COR-L47 (cell line): ENCODE data around the gene AP2A2.

ENCODE experiments used
- DNase-seq: peaks from one replicate; lab custom pipeline; 2025; lab: John Stamatoyannopoulos, UW

AP2A2 gene

DNA sequence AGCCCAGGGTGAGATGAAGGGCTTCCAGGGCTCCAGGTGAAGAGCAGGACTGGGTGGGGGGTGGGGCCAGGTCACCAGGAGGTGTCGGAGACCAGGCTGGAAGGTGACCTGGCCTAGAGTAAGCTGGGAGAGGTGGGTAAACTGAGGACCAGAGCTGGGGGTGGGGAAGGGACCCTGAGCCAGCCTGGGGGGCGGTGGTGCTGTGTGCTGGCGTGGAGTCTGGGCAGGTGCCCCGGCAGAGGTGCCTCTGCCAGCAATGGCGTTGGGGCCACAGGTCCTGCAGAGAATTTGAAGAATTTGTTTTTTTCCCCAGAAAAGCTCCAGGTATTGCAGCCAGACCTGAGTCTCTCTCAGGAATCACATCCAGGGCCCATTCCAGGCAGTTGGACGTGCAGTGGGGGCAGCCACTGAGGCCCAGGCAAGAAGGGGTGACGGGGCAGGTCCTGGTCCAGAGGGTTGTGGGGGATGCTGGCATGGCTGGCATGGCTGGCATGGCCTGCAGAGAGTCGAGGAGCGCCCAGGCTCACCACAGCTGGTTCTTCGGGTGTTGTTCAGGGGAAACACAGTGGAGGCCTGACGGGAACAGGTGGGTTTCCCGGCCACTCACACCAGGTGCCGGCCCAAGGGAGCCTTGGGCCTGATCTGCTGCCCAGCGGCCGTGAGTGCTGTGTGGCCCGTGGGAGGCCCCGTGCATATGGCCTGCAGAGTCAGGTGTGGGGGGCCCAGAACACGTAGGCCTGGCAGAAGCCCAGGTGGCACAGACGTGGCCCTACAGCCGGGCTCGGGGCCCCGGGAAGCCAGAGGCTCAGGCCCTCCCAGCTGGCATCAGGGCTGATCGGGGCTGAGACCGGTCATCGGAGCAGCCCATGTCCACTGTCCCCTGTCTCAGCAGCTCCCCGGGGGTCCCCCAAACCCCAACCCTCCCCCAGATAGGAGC is 117.2 kb downstream of the AP2A2 start:
- DNase-seq: no peak

GRCh38 chr11:1043563-1044096 is 118.0 kb downstream of the AP2A2 start:
- no peak for DNase-seq

- no peak for DNase-seq
These were observed 118.5 kb downstream of the AP2A2 start for GRCh38 chr11:1044160-1044559.

- DNase-seq: no peak
These were observed 122.0 kb downstream of the AP2A2 start for GRCh38 chr11:1047595-1048156.

- no peak for DNase-seq
These were observed 122.9 kb downstream of the AP2A2 start for GRCh38 chr11:1048375-1049070.

- no peak for DNase-seq
These were observed 123.4 kb downstream of the AP2A2 start for GRCh38 chr11:1049071-1049405.

GRCh38 chr11:1049431-1049891 is 123.8 kb downstream of the AP2A2 start:
- DNase-seq: peak; percentile 87

DNA sequence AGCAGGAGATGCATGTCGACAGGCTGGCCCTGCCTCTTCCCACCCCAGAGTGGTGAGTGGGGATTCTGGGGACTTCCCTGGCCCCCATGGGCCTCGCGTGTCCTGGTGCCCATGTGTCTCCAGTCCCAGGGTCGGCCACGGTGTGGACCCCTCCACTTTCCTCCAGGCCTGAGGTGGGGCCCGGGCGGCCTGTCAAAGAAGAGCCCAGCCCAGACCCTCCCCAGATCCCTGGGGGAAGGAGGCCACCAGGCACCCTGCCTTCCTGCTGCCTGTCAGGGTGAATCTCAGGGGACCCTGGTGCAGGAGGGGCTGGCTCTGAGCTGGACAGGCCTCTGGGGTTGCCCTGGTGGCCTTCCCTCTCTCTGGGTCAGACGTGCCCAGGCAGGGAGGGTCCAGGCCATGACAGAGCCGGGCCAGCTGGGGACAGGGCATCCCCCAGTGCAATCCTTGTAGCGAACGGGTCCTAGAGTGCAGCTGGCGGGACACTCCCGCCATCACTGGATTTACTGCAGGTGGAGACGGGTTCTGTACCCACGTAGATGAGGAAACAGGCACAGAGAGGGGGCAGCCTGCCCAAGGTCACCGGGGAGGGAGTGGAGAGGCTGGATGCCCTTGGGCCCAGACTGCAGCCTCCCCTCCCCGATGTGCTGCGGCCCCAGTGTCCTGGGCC is 124.4 kb downstream of the AP2A2 start:
- DNase-seq: no peak

GRCh38 chr11:1050581-1051355 is 125.1 kb downstream of the AP2A2 start:
- DNase-seq: peak; percentile 77

GRCh38 chr11:1051356-1052132 is 125.9 kb downstream of the AP2A2 start:
- DNase-seq: no peak

DNA sequence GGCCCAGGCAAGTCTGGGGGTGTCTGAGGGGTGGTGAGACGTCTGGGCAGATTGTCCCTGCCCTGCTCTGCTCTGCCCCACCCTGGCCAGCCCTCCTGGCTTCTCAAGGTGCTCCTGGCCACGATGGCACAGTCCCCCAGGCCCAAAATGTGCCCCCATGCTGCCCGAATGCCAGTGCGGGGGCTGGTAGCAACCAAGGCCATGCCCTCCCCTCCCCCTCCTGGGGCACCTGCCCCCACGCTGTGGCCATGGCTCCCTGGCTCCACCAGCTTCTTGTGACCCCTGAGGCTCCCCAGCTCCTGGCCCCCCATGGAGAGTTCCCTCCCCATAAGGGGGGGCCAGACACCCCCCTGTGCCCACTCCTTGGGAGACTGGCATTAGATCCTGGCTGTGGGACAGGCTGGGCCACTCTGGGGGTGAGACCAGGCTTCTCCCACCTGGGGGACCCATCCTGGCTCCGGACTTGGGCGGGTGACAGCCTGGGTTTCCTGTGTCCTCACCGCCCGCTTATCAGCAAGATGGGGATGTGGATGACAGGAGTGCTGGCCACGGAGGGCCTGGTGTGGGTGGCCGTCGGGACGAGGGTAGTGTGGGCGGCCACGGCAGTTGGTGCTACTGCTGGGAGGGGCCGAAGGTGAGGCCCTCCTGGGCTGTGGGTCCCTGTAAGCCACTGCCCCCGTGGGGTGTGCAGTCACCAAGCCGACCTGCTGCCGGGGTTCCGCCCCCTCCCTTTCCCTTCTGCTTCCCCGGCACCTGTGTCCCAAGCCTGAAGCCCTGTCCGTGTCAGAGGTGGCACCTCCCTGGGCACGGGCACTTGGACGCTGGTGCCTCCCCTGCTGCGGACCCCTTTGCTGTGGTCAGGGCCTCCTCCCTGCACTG is 126.7 kb downstream of the AP2A2 start:
- DNase-seq: no peak

GRCh38 chr11:1053121-1053901 is 127.6 kb downstream of the AP2A2 start:
- no peak for DNase-seq

GRCh38 chr11:1054143-1055108 is 128.8 kb downstream of the AP2A2 start:
- DNase-seq: peak; percentile 69

- DNase-seq: no peak
These were observed 129.5 kb downstream of the AP2A2 start for GRCh38 chr11:1055109-1055703.

GRCh38 chr11:1055990-1056771 is 130.5 kb downstream of the AP2A2 start:
- DNase-seq: no peak

GRCh38 chr11:1057806-1058205 is 132.1 kb downstream of the AP2A2 start:
- DNase-seq: no peak
